Loucy (cell line): Measurements from ENCODE around the gene TENT4B.

Experiments used
- H2AFZ ChIP-seq: fragments of 200-600 bp; sonication (generic); 2 replicates; pipeline ENCODE4 v1.6.0; 2016; ENCODE audit warnings: antibody characterized with exemption, mild to moderate bottlenecking, low read length, moderate library complexity
- H3F3A ChIP-seq: fragments of 200-600 bp; 2 replicates; pipeline ENCODE4 v1.6.0; 2016; ENCODE audit warnings: antibody characterized with exemption, low read depth, mild to moderate bottlenecking
- H3K27me3 ChIP-seq: fragments of 200-600 bp; sonication (generic); 2 replicates; pipeline ENCODE4 v1.6.1; 2014; ENCODE audit warnings: low read length, mild to moderate bottlenecking; ENCODE audit not compliant: insufficient read depth, poor library complexity, severe bottlenecking
- H3K36me3 ChIP-seq: fragments of 200-600 bp; sonication (generic); 2 replicates; pipeline ENCODE4 v1.6.1; 2016; ENCODE audit warnings: low read length; ENCODE audit not compliant: insufficient read depth
- H3K4me1 ChIP-seq: fragments of 200-600 bp; sonication (generic); 2 replicates; pipeline ENCODE4 v1.5.1; 2014; ENCODE audit warnings: low read length, mild to moderate bottlenecking; ENCODE audit not compliant: insufficient read depth, poor library complexity, severe bottlenecking
- H3K4me2 ChIP-seq: fragments of 200-600 bp; sonication (generic); 2 replicates; pipeline ENCODE4 v1.6.0; 2014; ENCODE audit warnings: antibody characterized with exemption, low read length, low read depth, mild to moderate bottlenecking; ENCODE audit not compliant: poor library complexity, severe bottlenecking
- H3K4me3 ChIP-seq: fragments of 200-600 bp; sonication (generic); 2 replicates; pipeline ENCODE4 v1.5.1; 2014; ENCODE audit warnings: low read length, mild to moderate bottlenecking, mixed read lengths; ENCODE audit not compliant: poor library complexity, severe bottlenecking
- H3K79me2 ChIP-seq: fragments of 200-600 bp; sonication (generic); 2 replicates; pipeline ENCODE4 v1.6.1; 2014; ENCODE audit warnings: low read length; ENCODE audit not compliant: insufficient read depth
- H3K9ac ChIP-seq: fragments of 200-600 bp; sonication (generic); 2 replicates; pipeline ENCODE4 v1.6.0; 2014; ENCODE audit warnings: mild to moderate bottlenecking, low read depth, low read length, moderate library complexity; ENCODE audit not compliant: poor library complexity, severe bottlenecking
- H3K9me2 ChIP-seq: fragments of 200-600 bp; sonication (generic); replicated peaks from 2 replicates; pipeline ENCODE4 v1.6.1; 2016; ENCODE audit warnings: low read depth, low read length, mixed read lengths
- H3K9me3 ChIP-seq: fragments of 200-600 bp; sonication (generic); 2 replicates; pipeline ENCODE4 v1.6.1; 2014; ENCODE audit warnings: mild to moderate bottlenecking, antibody characterized with exemption, low read length, low read depth; ENCODE audit not compliant: insufficient read depth
- H4K20me1 ChIP-seq: fragments of 200-600 bp; sonication (generic); 2 replicates; pipeline ENCODE4 v1.6.0; 2014; ENCODE audit warnings: antibody characterized with exemption, low read length, mild to moderate bottlenecking; ENCODE audit not compliant: insufficient read depth, poor library complexity, severe bottlenecking
- EZH2phosphoT487 ChIP-seq: fragments of 200-600 bp; IDR thresholded peaks from 2 replicates; pipeline ENCODE4 v1.6.1; 2018; ENCODE audit warnings: antibody characterized with exemption, mild to moderate bottlenecking, moderate library complexity, borderline replicate concordance
- TF ChIP-seq, protein P1 (sequence below): fragments of 200-600 bp; sonication (generic); conservative IDR thresholded peaks from 2 replicates; pipeline ENCODE4 v1.5.1; 2014; ENCODE audit warnings: mild to moderate bottlenecking, antibody characterized with exemption, low read length

Gene TENT4B

DNA sequence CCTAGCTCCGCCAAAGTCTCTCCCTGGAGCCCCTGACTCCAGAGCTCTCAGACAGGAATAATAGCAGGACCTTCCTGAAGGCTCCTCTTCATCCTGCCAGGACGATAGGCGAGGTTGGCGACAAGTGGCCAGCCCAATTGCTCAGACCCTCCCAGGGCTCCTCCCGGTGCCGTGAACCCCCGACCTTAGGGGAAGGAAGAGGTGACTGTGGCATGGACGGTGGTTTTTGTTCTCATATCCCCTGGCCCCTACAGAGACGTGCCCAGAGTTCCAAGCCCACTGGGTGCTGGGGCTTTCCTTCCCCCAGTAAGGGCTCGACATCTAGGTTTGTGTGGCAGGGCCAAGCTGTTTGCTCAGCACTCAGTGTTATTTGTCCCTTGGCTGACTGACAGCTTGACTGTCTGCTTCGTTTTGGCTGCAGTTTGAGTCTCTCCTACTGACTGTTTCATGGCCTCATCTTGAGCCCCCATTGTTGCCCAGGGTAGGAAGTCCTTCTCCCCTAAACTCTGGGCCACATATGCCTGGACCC is 108.7 kb downstream of the TENT4B start:
- Histone ChIP-seq H3K9me2 (no peaks in the 10 kb centered on the region), H2AFZ (no peak overlapping the region), H3K36me3 (no peaks in the 10 kb centered on the region), H3F3A (no peaks in the 10 kb centered on the region; the same call in 1 of the 2 replicates), H4K20me1 (no peaks in the 10 kb centered on the region), H3K4me3 (no peak overlapping the region), H3K27me3 (no peaks in the 10 kb centered on the region), H3K9ac (no peak overlapping the region), H3K79me2 (peaks cover 3% of the 10 kb centered on the region), H3K4me1 (peaks cover 28% of the 10 kb centered on the region), H3K4me2 (no peak overlapping the region), H3K9me3 (no peaks in the 10 kb centered on the region)
- TF ChIP-seq, protein P1, sequence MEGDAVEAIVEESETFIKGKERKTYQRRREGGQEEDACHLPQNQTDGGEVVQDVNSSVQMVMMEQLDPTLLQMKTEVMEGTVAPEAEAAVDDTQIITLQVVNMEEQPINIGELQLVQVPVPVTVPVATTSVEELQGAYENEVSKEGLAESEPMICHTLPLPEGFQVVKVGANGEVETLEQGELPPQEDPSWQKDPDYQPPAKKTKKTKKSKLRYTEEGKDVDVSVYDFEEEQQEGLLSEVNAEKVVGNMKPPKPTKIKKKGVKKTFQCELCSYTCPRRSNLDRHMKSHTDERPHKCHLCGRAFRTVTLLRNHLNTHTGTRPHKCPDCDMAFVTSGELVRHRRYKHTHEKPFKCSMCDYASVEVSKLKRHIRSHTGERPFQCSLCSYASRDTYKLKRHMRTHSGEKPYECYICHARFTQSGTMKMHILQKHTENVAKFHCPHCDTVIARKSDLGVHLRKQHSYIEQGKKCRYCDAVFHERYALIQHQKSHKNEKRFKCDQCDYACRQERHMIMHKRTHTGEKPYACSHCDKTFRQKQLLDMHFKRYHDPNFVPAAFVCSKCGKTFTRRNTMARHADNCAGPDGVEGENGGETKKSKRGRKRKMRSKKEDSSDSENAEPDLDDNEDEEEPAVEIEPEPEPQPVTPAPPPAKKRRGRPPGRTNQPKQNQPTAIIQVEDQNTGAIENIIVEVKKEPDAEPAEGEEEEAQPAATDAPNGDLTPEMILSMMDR = no peak
- TF ChIP-seq EZH2phosphoT487 = no peak

DNA sequence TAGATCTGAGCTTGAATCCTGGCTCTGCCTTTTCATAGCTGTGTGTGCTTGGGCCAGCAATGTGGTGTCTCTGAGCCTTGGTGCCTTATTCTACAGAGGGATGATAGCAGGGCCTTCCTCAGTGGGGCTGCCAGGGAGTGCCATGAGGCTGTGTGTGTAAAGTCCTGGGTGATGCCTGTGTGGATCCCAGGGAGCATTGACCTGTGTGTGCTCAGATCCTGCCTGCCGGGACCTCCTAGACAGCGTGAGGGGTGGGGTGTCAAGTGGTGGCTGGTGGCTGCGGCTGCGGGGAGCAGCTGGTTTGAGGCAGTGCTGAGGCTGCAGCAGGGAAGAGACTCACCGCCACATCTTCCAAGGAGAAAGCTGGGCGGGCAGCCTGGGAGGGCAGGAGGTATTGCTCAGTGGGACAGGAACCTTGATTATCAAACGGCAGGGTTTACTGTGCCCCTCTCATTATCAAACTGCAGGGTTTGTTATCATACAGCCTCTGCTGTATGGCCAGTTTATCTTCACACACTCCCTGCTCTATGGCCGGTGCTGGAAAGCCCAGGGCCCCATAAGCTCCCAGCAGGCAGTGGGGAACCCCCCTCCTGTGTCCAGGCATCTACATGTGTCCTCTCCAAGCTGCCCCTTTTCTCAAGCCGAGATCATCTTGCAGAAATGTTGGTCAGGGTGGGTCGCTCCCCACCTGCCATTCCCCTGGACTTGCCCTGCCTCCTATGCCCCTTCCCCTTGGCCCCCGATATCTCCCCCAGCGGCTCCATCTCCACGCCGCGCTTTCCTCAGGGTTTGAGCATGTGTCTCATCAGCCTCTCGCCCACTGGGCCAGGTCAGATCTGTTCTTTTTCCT is 110.2 kb downstream of the TENT4B start:
- Histone ChIP-seq H2AFZ (no peak overlapping the region), H3F3A (no peaks in the 10 kb centered on the region; the same call in 1 of the 2 replicates), H3K9me3 (no peaks in the 10 kb centered on the region), H3K9me2 (no peaks in the 10 kb centered on the region), H3K79me2 (peaks cover 19% of the 10 kb centered on the region), H3K36me3 (no peaks in the 10 kb centered on the region), H3K4me1 (peaks cover 40% of the 10 kb centered on the region), H4K20me1 (no peaks in the 10 kb centered on the region), H3K4me3 (no peak overlapping the region), H3K4me2 (no peak overlapping the region), H3K27me3 (no peaks in the 10 kb centered on the region), H3K9ac (no peak overlapping the region)
- no peak for TF ChIP-seq EZH2phosphoT487
- TF ChIP-seq, protein P1 = no peak

DNA sequence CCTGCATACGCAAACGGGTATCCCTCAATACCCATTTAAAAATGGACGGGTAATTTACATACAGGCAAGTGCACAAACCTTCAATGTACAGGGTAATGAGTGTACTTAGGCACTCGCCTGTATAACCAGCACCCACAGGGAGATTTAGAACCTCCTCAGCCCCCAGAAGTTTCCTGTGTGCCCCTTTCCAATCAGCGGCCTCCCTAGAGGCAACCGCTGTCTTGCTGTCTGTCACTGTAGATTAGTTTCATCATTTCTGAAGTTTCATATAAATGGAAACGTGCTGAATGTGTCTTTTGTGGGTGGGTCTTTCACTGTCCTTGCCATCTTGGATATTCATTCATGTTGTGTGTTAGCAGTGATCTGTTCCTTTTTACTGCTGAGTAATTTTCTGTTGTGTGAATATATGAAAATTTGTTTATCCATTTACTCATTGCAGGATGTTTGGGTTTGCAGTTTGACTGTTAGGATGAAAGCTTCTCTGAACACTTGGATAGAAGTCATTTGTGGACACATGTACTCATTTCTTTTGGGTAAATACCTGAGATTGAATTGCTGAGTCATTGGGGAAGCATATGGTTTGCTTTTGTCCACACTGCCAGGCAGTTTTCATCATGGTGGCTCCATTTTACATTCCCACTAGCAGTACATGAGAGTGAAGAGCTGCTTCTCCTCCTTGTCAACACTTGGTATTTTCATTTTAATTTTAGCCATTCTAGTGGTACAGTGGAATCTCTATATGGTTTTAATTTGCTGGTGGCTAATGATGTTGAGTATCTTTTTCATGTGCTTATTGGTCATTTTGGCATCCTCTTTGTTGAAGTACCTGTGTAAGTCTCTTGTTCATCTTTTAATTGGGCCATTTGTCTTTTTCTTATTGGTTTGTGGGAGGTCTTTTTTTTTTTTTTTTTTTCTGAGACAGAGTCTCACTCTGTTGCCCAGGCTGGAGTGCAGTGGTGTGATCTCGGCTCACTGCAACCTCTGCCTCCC is 111.1 kb downstream of the TENT4B start:
- H3F3A ChIP-seq = no peaks in the 10 kb centered on the region; the same call in 1 of the 2 replicates
- H3K4me2 ChIP-seq = peak overlapping the region; percentile 13
- H3K79me2 ChIP-seq = peaks cover 28% of the 10 kb centered on the region
- TF ChIP-seq EZH2phosphoT487 = no peak
- TF ChIP-seq, protein P1 = no peak
- peaks cover 47% of the 10 kb centered on the region for H3K4me1 ChIP-seq
- H3K9me3 ChIP-seq = no peaks in the 10 kb centered on the region
- no peaks in the 10 kb centered on the region for H3K36me3 ChIP-seq
- H3K9ac ChIP-seq = no peak overlapping the region
- H3K9me2 ChIP-seq = no peaks in the 10 kb centered on the region
- no peaks in the 10 kb centered on the region for H3K27me3 ChIP-seq
- H4K20me1 ChIP-seq = no peaks in the 10 kb centered on the region
- peak overlapping the region; percentile 25; the same call in 1 of the 2 replicates for H2AFZ ChIP-seq
- H3K4me3 ChIP-seq = no peak overlapping the region
